Osteoblast (primary cell): Measurements from ENCODE around the gene CD79B. TPM values are rescaled to one million over a fixed set of nuclear protein-coding genes. Genes with fewer than 3 reads are reported as not detected.
A peak's percentile ranks its signal among the peaks of the same experiment; 100 is the strongest.

Experiments
- DNase-seq: peaks from one replicate; pipeline ENCODE4 v3.0.0; 2011; ENCODE audit warnings: low spot score, mixed read lengths; ENCODE audit not compliant: insufficient read length; ENCODE audit errors: missing footprints
- H2AFZ ChIP-seq: 2 replicates; pipeline ENCODE4 v1.6.0; 2011; ENCODE audit warnings: mild to moderate bottlenecking, low read length
- H3K27ac ChIP-seq: 2 replicates; pipeline ENCODE4 v1.5.1; 2011; ENCODE audit warnings: mild to moderate bottlenecking, low read depth, low read length, moderate library complexity
- H3K27me3 ChIP-seq: 2 replicates; pipeline ENCODE4 v1.6.0; 2012; ENCODE audit warnings: mild to moderate bottlenecking, control low read depth, inconsistent platforms, low read length, moderate library complexity; ENCODE audit not compliant: insufficient read depth
- H3K36me3 ChIP-seq: 2 replicates; pipeline ENCODE4 v1.5.1; 2011; ENCODE audit warnings: mild to moderate bottlenecking, low read length, control low read depth, moderate library complexity; ENCODE audit not compliant: insufficient read depth
- H3K4me1 ChIP-seq: 2 replicates; pipeline ENCODE4 v1.5.1; 2011; ENCODE audit warnings: mild to moderate bottlenecking, low read length, control low read depth, moderate library complexity; ENCODE audit not compliant: insufficient read depth
- H3K4me2 ChIP-seq: 2 replicates; pipeline ENCODE4 v1.6.0; 2011; ENCODE audit warnings: mild to moderate bottlenecking, low read length; ENCODE audit not compliant: insufficient read depth
- H3K4me3 ChIP-seq: fragments of 200-600 bp; sonication (generic); 3 replicates; pipeline ENCODE4 v1.5.1; 2012; ENCODE audit warnings: mild to moderate bottlenecking, low read length, inconsistent platforms; ENCODE audit not compliant: insufficient read depth
- H3K79me2 ChIP-seq: 2 replicates; pipeline ENCODE4 v1.6.0; 2012; ENCODE audit warnings: mild to moderate bottlenecking, low read length, control low read depth, inconsistent platforms; ENCODE audit not compliant: insufficient read depth
- H3K9me3 ChIP-seq: 2 replicates; pipeline ENCODE4 v1.5.1; 2011; ENCODE audit warnings: low read depth, low read length, control low read depth
- H4K20me1 ChIP-seq: 2 replicates; pipeline ENCODE4 v1.6.0; 2012; ENCODE audit warnings: mild to moderate bottlenecking, low read length, control low read depth; ENCODE audit not compliant: insufficient read depth
- total RNA-seq: library from RNA; depleted of rRNA; stranded (reverse); fragments of >200 nt; gene quantifications from 2 replicates; pipeline ENCODE4 v1.2.3, GENCODE V29; 2012
- TF ChIP-seq, protein P1 (sequence below): IDR thresholded peaks from 2 replicates; pipeline ENCODE4 v1.5.1; 2011; ENCODE audit warnings: mild to moderate bottlenecking, low read depth, low read length, moderate library complexity; ENCODE audit errors: extremely low read depth

Gene CD79B
- 0.36 and 0.59 TPM in 2 replicates for total RNA-seq

- H3K27ac ChIP-seq = no peak within 1 kb of the TSS
- H4K20me1 ChIP-seq = no peaks in the 10 kb centered on the region
- no peaks in the 10 kb centered on the region for H3K36me3 ChIP-seq
- H3K4me2 ChIP-seq = no peak within 1 kb of the TSS
- H3K27me3 ChIP-seq = peaks cover 2% of the 10 kb centered on the region
- no peaks in the 10 kb centered on the region for H3K9me3 ChIP-seq
- H2AFZ ChIP-seq = no peak within 1 kb of the TSS
- TF ChIP-seq, protein P1, sequence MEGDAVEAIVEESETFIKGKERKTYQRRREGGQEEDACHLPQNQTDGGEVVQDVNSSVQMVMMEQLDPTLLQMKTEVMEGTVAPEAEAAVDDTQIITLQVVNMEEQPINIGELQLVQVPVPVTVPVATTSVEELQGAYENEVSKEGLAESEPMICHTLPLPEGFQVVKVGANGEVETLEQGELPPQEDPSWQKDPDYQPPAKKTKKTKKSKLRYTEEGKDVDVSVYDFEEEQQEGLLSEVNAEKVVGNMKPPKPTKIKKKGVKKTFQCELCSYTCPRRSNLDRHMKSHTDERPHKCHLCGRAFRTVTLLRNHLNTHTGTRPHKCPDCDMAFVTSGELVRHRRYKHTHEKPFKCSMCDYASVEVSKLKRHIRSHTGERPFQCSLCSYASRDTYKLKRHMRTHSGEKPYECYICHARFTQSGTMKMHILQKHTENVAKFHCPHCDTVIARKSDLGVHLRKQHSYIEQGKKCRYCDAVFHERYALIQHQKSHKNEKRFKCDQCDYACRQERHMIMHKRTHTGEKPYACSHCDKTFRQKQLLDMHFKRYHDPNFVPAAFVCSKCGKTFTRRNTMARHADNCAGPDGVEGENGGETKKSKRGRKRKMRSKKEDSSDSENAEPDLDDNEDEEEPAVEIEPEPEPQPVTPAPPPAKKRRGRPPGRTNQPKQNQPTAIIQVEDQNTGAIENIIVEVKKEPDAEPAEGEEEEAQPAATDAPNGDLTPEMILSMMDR = no peak
- H3K79me2 ChIP-seq = no peaks in the 10 kb centered on the region
- peak; percentile 68 for DNase-seq
- no peak within 1 kb of the TSS for H3K4me3 ChIP-seq
- no peaks in the 10 kb centered on the region for H3K4me1 ChIP-seq
These were observed at the start of gene CD79B for GRCh38 chr17:63931981-63932561. TSS of gene CD79B (minus strand) at chr17:63932331. CDS start at chr17:63932261, 70 bp downstream.

DNA sequence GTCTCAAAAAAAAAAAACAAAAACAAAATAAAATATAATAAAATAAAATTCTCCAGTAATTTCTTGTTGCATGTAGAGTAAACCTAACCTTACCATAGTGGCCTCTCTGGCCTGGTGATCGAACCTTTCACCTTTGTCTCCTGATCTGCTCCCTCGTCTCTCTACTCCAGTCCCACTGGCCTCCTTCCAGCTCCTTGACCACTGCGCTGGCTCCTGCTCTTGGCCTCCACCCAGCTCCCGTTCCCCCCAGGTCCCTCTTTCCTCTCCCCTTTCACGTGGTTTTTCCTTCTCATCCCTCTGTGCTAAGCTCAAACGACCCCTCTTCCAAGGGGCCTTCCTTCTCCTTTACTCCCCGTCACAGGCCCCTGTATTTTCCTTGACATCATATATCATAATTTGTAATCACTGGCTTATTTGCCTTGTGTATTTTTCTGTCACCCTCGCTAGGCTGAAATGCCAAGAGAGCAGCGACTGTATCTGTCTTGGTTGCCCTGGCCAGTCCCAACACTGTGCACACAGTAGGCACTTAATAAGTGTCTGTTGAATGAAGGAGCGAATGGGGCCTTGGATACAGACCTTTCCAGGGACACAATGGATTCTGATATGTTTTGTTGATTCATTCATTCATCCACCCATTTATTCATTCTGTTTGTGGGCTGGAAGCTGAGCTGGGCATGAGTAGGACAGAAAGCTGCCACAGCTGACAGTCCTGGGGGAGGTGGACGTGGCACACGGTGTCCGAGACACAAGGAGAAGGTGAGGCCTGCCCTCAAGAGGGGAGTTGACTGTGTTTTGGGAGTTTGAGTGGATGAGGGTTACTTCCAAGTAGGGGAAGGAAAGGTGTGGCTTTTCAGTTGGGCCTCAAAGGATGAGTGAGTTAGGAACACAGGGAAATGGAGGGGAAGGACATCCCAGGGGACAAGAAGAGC, 46.4 kb upstream of the CD79B start:
- H3K36me3 ChIP-seq = no peaks in the 10 kb centered on the region
- peaks cover 4% of the 10 kb centered on the region for H3K9me3 ChIP-seq
- H4K20me1 ChIP-seq = peaks cover 3% of the 10 kb centered on the region
- no peak overlapping the region for H2AFZ ChIP-seq
- peak; percentile 81 for DNase-seq
- peaks cover 3% of the 10 kb centered on the region for H3K27me3 ChIP-seq
- no peaks in the 10 kb centered on the region for H3K79me2 ChIP-seq
- H3K4me2 ChIP-seq = no peak overlapping the region
- H3K4me1 ChIP-seq = peaks cover 13% of the 10 kb centered on the region
- no peak overlapping the region for H3K4me3 ChIP-seq
- TF ChIP-seq, protein P1 = no peak
- H3K27ac ChIP-seq = no peak overlapping the region

DNA sequence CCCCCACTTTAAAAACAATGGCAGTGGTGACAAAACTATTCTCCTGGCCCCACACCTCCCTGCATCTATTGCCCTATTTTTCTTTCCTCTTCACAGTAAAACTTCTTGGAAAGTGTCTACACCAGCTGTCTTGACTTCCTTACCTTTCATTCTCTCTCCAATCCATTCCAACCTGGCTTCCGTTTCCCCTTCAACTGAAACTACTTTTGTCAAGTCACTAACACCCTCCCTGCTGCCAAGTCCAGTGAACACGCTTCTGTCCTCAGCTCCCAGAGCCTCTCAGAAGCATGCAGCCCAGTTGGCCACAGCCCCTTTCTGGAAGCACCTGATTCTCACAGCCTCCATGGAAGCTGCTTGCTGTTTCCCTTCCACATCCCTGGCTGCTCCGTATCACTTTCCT, 44.6 kb upstream of the CD79B start:
- Histone ChIP-seq H3K4me1 (peaks cover 13% of the 10 kb centered on the region), H3K36me3 (no peaks in the 10 kb centered on the region), H2AFZ (no peak overlapping the region), H4K20me1 (peaks cover 3% of the 10 kb centered on the region), H3K27me3 (peaks cover 3% of the 10 kb centered on the region), H3K4me2 (no peak overlapping the region), H3K79me2 (no peaks in the 10 kb centered on the region), H3K9me3 (peaks cover 1% of the 10 kb centered on the region), H3K27ac (no peak overlapping the region), H3K4me3 (no peak overlapping the region)
- TF ChIP-seq, protein P1 = no peak
- DNase-seq = no peak

GRCh38 chr17:63975541-63976092, 43.5 kb upstream of the CD79B start:
- H3K79me2 ChIP-seq = no peaks in the 10 kb centered on the region
- H3K9me3 ChIP-seq = no peaks in the 10 kb centered on the region
- peaks cover 13% of the 10 kb centered on the region for H3K4me1 ChIP-seq
- H3K4me3 ChIP-seq = no peak overlapping the region
- H3K36me3 ChIP-seq = no peaks in the 10 kb centered on the region
- peak; percentile 48 for DNase-seq
- peaks cover 3% of the 10 kb centered on the region for H4K20me1 ChIP-seq
- no peak overlapping the region for H3K27ac ChIP-seq
- H2AFZ ChIP-seq = no peak overlapping the region
- H3K4me2 ChIP-seq = no peak overlapping the region
- TF ChIP-seq, protein P1 = no peak
- peaks cover 3% of the 10 kb centered on the region for H3K27me3 ChIP-seq
